PC-9 (cell line): ENCODE results near the gene GALE. TPM values are rescaled to one million over a fixed set of nuclear protein-coding genes. Genes with fewer than 3 reads are reported as not detected.

Experiments used
- BruUV-seq: library from RNA; stranded (reverse); fragments of 400-500 nt; replicated peaks from 2 replicates; lab custom pipeline; 2021; lab: Mats Ljungman, UMichigan
- CTCF ChIA-PET: fragments of 300-600 bp; sonication (Branson Sonifier 250); formaldehyde crosslinking; loops from one replicate; lab custom pipeline; 2022; ENCODE audit warnings: antibody characterized with exemption; lab: Charles Lee
- POLR2A ChIA-PET: fragments of 300-600 bp; sonication (Branson Sonifier 250); formaldehyde crosslinking; loops from one replicate; lab custom pipeline; 2022; ENCODE audit warnings: antibody characterized with exemption; ENCODE audit not compliant: unreplicated experiment; lab: Charles Lee
- DNase-seq, 2 experiments: peaks; one replicate each; pipeline versions ENCODE4 v3.0.0 to v3.0.0-alpha.2; 2015 to 2022; ENCODE audit warnings: mixed read lengths in 1 of 2
- H2AFZ ChIP-seq: fragments of 200-600 bp; sonication (generic); 2 replicates; pipeline ENCODE4 v1.8.1; 2017; ENCODE audit warnings: antibody characterized with exemption
- H3F3A ChIP-seq: fragments of 200-600 bp; sonication (generic); 2 replicates; pipeline ENCODE4 v1.8.1; 2017; ENCODE audit warnings: antibody characterized with exemption, mild to moderate bottlenecking, low read depth; ENCODE audit not compliant: insufficient read depth
- H3K27ac ChIP-seq: fragments of 200-600 bp; sonication (generic); 2 replicates; pipeline ENCODE4 v1.6.1; 2016; ENCODE audit warnings: mixed run types
- H3K27me3 ChIP-seq: fragments of 200-600 bp; sonication (generic); 2 replicates; pipeline ENCODE4 v1.6.1; 2016; ENCODE audit warnings: low read depth, mixed run types; ENCODE audit not compliant: insufficient read depth
- H3K36me3 ChIP-seq: fragments of 200-600 bp; sonication (generic); 2 replicates; pipeline ENCODE4 v1.6.1; 2016; ENCODE audit warnings: low read depth, mixed run types
- H3K4me1 ChIP-seq: fragments of 200-600 bp; sonication (generic); replicated peaks from 2 replicates; pipeline ENCODE4 v1.6.1; 2016; ENCODE audit warnings: mixed run types; ENCODE audit not compliant: insufficient read depth
- H3K4me2 ChIP-seq: fragments of 200-600 bp; sonication (generic); 2 replicates; pipeline ENCODE4 v1.6.1; 2017; ENCODE audit warnings: mixed run types
- H3K4me3 ChIP-seq: fragments of 200-600 bp; sonication (generic); 2 replicates; pipeline ENCODE4 v1.6.1; 2016; ENCODE audit warnings: mixed run types
- H3K79me2 ChIP-seq: fragments of 200-600 bp; sonication (generic); 2 replicates; pipeline ENCODE4 v1.6.1; 2017; ENCODE audit warnings: low read depth, mixed run types
- H3K9me2 ChIP-seq: fragments of 200-600 bp; sonication (generic); 2 replicates; pipeline ENCODE4 v1.8.1; 2017; ENCODE audit warnings: mild to moderate bottlenecking; ENCODE audit not compliant: insufficient read depth
- H3K9me3 ChIP-seq: fragments of 200-600 bp; sonication (generic); 2 replicates; pipeline ENCODE4 v1.8.1; 2016; ENCODE audit warnings: low read depth; ENCODE audit not compliant: insufficient read depth
- H4K20me1 ChIP-seq: fragments of 200-600 bp; sonication (generic); 2 replicates; pipeline ENCODE4 v1.8.1; 2017; ENCODE audit not compliant: insufficient read depth
- EZH2 ChIP-seq: fragments of 200-600 bp; sonication (generic); IDR thresholded peaks from 2 replicates; pipeline ENCODE4 v1.8.0; 2017; ENCODE audit warnings: antibody characterized with exemption, low read depth
- intact Hi-C: fragments of 100-400 bp; cut with micrococcal nuclease; formaldehyde crosslinking; loops from one replicate; pipeline ENCODE4 v1.10.0; 2022; ENCODE audit not compliant: unreplicated experiment
- total RNA-seq: library from RNA; stranded (reverse); gene quantifications from 2 replicates; pipeline ENCODE4 v1.2.3, GENCODE V29; 2021
- TF ChIP-seq, protein P1 (sequence below): fragments of 200-600 bp; sonication (generic); conservative IDR thresholded peaks from 2 replicates; pipeline ENCODE4 v1.6.1; 2017; ENCODE audit warnings: mixed run types, antibody characterized with exemption, mild to moderate bottlenecking, moderate library complexity

Gene GALE
- total RNA-seq, 1 experiment from 2014 or later, result 40.5 TPM

DNA sequence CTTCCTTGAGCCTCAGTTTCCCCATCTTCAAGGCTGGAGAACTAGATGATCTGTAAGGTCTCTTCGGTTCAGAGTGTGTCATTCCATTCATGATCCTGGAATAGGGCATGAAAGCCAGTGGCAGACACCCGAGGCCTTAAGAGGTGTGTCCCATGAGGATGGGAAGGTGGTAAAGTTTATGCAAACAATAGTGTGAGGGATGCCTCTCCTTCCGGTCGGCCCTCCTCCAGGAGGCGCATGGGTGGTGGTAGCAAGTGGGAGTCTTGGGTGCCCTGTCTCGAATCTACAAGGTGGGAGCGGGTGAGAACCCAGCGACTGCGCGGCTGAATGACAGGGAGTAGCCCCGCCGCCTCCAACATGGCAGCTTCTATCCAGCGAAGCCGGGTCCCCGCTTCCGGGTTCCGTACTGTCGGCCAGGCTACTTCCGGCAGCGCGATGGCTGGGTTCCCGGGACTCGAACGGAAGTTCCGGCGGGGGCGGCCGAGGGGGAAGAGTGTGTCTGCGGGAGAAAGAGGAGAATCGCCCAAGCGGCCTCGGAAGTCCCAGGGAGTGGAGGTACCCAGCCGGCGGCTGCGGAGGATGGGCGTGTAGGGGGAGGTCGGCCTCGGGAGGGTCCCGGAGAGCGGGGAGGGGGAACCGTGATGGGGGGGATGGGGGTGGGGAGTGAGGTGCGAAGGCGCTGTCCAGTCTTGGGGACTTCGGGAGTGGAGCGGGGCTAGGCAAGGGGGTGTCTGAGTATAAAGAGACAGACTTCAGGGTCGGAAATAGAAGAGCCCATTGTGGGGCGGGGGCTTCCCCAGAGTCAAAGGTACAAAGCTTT, 9.6 kb downstream of the GALE start, which contains the start of gene LYPLA2:
Gene LYPLA2 (plus strand): TSS at position 450 of the 820 bp plus-strand sequence. CDS start 1,538 bp downstream, outside the sequence.
- Histone ChIP-seq H3F3A (peaks cover 27% of the 10 kb centered on the region), H3K4me3 (peak within 1 kb of the TSS; percentile 88), H4K20me1 (no peaks in the 10 kb centered on the region), H3K27me3 (no peaks in the 10 kb centered on the region), H3K79me2 (peaks cover 21% of the 10 kb centered on the region), H2AFZ (peak within 1 kb of the TSS; percentile 78; the same call in 1 of the 2 replicates), H3K36me3 (no peaks in the 10 kb centered on the region), H3K4me2 (peak within 1 kb of the TSS; percentile 87), H3K9me3 (no peaks in the 10 kb centered on the region), H3K9me2 (no peaks in the 10 kb centered on the region), H3K27ac (peak within 1 kb of the TSS; percentile 80), H3K4me1 (peaks cover 15% of the 10 kb centered on the region)
- BruUV-seq, result no TSS peak
- ChIA-PET POLR2A (interaction anchor here (0.5 to 0.8 kb wide), 4 partner anchors 11 to 99 kb away, joined by 3 to 12 read pairs (median 5); partner anchors contain the start of genes PITHD1 and RPL11), CTCF (interaction anchor here (0.6 to 1.1 kb wide), 3 partner anchors 10 to 75 kb away, joined by 3 to 5 read pairs (median 3); no protein-coding TSS in a partner anchor)
- DNase-seq, result peak; percentile 65 to 90
- intact Hi-C loops, result loop anchor here (1.0 kb wide), 2 partner anchors 8 to 13 kb away; partner anchors contain the start of gene PITHD1
- TF ChIP-seq, protein P1, sequence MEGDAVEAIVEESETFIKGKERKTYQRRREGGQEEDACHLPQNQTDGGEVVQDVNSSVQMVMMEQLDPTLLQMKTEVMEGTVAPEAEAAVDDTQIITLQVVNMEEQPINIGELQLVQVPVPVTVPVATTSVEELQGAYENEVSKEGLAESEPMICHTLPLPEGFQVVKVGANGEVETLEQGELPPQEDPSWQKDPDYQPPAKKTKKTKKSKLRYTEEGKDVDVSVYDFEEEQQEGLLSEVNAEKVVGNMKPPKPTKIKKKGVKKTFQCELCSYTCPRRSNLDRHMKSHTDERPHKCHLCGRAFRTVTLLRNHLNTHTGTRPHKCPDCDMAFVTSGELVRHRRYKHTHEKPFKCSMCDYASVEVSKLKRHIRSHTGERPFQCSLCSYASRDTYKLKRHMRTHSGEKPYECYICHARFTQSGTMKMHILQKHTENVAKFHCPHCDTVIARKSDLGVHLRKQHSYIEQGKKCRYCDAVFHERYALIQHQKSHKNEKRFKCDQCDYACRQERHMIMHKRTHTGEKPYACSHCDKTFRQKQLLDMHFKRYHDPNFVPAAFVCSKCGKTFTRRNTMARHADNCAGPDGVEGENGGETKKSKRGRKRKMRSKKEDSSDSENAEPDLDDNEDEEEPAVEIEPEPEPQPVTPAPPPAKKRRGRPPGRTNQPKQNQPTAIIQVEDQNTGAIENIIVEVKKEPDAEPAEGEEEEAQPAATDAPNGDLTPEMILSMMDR, result no peak
- TF ChIP-seq EZH2, result no peak

DNA sequence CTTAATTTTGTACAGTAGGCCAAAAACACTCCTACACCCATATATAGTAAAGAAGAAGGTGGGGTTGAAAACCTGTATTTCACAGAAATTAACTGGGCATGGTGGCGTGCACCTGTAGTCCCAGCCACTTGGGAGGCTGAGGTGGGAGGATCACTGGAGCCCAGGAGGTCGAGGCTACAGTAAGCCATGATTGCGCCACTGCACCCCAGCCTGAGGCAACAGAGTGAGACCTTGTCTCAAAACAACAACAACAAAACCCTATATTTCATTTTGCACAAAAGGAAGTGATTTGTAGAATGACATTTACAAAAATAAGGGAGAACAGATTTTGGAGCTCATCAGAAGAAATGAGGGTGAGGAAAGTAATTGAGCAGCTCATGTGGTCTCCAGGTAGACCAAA, 11.9 kb downstream of the GALE start:
- no peak for DNase-seq
- TF ChIP-seq EZH2, result no peak
- TF ChIP-seq, protein P1, result no peak
- CTCF ChIA-PET, result no interaction called here

DNA sequence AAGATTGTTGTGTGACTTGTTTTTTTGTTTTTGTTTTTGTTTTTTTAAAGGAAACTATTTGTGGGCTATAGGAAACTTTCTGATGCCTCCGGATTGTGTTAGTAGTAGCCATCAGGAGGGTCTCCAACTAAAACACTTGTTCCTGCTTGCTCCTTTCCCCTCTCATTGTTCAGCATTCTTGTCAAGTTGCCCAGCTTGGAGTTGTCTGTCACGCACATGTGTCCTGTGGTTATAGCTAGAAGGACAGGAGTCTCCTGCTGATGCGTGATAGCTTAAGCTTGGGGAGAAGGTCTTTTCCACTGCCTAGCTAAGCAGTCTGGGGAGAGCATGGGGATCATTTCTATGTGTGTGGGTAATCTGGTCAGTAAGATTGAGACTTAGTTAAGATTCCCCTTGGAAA, 12.9 kb downstream of the GALE start:
- CTCF ChIA-PET, result no interaction called here

More for the DNA sequence above, 11.9 kb downstream of the GALE start:
- Histone ChIP-seq H3K27ac (peak overlapping the region; percentile 80; the same call in 1 of the 2 replicates), H3K4me2 (no peak overlapping the region), H3K9me2 (no peaks in the 10 kb centered on the region), H2AFZ (no peak overlapping the region), H3K36me3 (peaks cover 3% of the 10 kb centered on the region; the same call in 1 of the 2 replicates), H3K79me2 (peaks cover 21% of the 10 kb centered on the region), H4K20me1 (no peaks in the 10 kb centered on the region), H3K9me3 (no peaks in the 10 kb centered on the region), H3K4me3 (no peak overlapping the region), H3K27me3 (no peaks in the 10 kb centered on the region), H3F3A (peaks cover 27% of the 10 kb centered on the region), H3K4me1 (peaks cover 15% of the 10 kb centered on the region)
- intact Hi-C loops, result no loop called here
- BruUV-seq, result no TSS peak
- POLR2A ChIA-PET, result interaction anchor here (0.6 kb wide), 1 partner anchor 156 kb away, joined by 4 read pairs; no protein-coding TSS in a partner anchor

More for the DNA sequence above, 12.9 kb downstream of the GALE start:
- Histone ChIP-seq H3K79me2 (peaks cover 14% of the 10 kb centered on the region), H3F3A (peaks cover 27% of the 10 kb centered on the region), H3K9me2 (no peaks in the 10 kb centered on the region), H2AFZ (no peak overlapping the region), H3K36me3 (peaks cover 3% of the 10 kb centered on the region; the same call in 1 of the 2 replicates), H3K27me3 (no peaks in the 10 kb centered on the region), H3K4me1 (peaks cover 15% of the 10 kb centered on the region), H3K9me3 (no peaks in the 10 kb centered on the region), H4K20me1 (no peaks in the 10 kb centered on the region), H3K27ac (no peak overlapping the region), H3K4me3 (no peak overlapping the region), H3K4me2 (no peak overlapping the region)
- no TSS peak for BruUV-seq
- intact Hi-C loops, result no loop called here
- POLR2A ChIA-PET, result no interaction called here
- no peak for DNase-seq
- TF ChIP-seq, protein P1, result no peak
- no peak for TF ChIP-seq EZH2
